ENCODE measurements around the gene OR13C3.

The OR13C3 gene

GRCh38 chr9:104514901-104515300 lies 21.8 kb downstream of the OR13C3 start:
- no peak for DNase-seq (ENCODE audit: low read depth)
- TF ChIP-seq CTCF (conservative IDR thresholded peaks at IDR 0.05; ENCODE audit: low read depth, low read length): no peak
- H3K4me3 ChIP-seq (ENCODE audit: low read depth, low read length): no peak overlapping the region

GRCh38 chr9:104506565-104506964 lies 30.1 kb downstream of the OR13C3 start:
- H3K4me3 ChIP-seq (ENCODE audit: low read depth, low read length): no peak overlapping the region
- TF ChIP-seq CTCF (conservative IDR thresholded peaks at IDR 0.05; ENCODE audit: low read depth, low read length): no peak
- no peak for DNase-seq (ENCODE audit: low read depth)

- no peak within 1 kb of the TSS for H3K4me3 ChIP-seq (ENCODE audit: low read depth, low read length)
- no peak for TF ChIP-seq CTCF (conservative IDR thresholded peaks at IDR 0.05; ENCODE audit: low read depth, low read length)
- DNase-seq (ENCODE audit: low read depth): no peak
These were observed 32.7 kb downstream of the OR13C3 start, which contains the start of gene OR13F1 for GRCh38 chr9:104503963-104504362. Gene OR13F1, plus strand, starts transcription at chr9:104504263. Its CDS starts 0 bp downstream, at chr9:104504263.

GRCh38 chr9:104503440-104503839 lies 33.2 kb downstream of the OR13C3 start:
- no peak for DNase-seq (ENCODE audit: low read depth)
- no peak overlapping the region for H3K4me3 ChIP-seq (ENCODE audit: low read depth, low read length)
- TF ChIP-seq CTCF (conservative IDR thresholded peaks at IDR 0.05; ENCODE audit: low read depth, low read length): no peak

GRCh38 chr9:104494808-104495207 lies 41.8 kb downstream of the OR13C3 start:
- TF ChIP-seq CTCF (conservative IDR thresholded peaks at IDR 0.05; ENCODE audit: low read depth, low read length): peak; percentile 15
- peak; percentile 11 for DNase-seq (ENCODE audit: low read depth)
- H3K4me3 ChIP-seq (ENCODE audit: low read depth, low read length): no peak overlapping the region
